COLO668 (cell line): ENCODE measurements around the gene NECTIN1.
A peak's percentile ranks its signal among the peaks of the same experiment; 100 is the strongest.

Experiments
- DNase-seq: peaks from one replicate; lab custom pipeline; 2025; ENCODE audit not compliant: unreplicated experiment; lab: John Stamatoyannopoulos, UW

Gene NECTIN1

DNA sequence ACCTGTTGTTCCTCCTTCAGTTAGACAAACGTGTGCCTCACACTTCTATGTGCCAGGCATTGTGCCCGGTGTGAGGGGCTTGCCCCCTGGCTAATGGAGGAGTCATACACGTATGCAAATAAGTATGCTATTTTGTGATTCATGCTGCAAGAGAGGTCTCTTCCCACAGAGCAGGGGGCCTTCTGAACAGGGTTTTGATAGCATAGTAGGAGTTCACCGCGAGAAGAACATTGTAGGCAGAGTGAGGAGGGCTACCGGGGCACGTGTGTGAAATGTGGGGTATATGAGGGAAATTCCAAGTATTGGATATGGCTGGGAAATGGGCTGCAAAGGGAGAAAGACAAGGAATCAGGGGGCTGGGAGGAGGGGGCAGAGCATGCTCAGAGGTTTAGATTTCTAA lies 84.5 kb downstream of the NECTIN1 start:
- DNase-seq: no peak

DNA sequence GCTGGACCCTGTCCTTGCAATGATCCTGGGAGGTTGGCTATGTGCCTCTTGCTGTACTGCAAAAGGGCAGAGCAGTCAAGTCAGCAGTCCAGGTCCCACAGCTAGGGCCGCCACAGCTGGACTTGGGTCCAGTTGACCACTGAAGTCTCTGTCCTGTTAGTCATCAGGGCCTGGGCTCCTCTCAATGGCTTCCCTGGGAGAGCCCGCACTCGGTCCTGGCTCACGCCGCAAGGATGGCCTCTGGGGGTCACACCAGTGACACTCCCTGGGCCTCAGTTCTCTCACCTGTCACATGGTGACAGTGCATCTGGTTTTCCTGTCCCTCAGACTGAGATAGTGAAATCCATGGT lies 85.1 kb downstream of the NECTIN1 start:
- no peak for DNase-seq

DNA sequence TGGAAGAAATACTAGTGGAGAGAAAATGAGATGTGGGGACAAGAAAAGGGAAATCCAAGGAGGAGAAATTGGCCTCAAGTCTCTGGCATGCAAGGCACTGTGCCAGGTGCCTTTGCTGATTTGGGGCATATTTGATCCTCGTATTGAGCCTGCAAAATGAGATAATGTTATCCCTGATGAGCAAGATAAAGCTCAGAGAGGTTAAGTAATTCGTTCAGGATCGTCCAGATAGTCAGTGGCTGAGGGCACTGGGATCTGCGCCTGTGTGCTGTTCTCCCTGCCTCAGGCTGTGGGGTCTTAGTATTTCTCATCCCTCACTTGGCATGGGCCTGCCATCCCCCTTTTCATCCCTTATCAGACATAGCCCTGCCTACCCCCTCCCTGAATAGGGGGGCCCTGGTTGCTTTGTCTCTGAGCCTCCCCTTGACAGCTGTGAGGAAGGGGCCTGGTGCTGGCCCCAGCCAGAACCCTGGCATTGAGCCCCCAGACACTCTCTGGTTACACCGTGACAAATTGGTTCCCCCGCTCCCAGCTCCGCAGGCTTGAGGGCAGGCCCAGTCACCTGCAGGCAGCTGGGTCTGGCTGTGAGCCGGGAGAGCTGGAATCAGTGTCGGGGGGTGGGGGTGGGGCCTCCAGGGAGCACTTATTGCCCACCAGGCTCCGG lies 85.7 kb downstream of the NECTIN1 start:
- no peak for DNase-seq

DNA sequence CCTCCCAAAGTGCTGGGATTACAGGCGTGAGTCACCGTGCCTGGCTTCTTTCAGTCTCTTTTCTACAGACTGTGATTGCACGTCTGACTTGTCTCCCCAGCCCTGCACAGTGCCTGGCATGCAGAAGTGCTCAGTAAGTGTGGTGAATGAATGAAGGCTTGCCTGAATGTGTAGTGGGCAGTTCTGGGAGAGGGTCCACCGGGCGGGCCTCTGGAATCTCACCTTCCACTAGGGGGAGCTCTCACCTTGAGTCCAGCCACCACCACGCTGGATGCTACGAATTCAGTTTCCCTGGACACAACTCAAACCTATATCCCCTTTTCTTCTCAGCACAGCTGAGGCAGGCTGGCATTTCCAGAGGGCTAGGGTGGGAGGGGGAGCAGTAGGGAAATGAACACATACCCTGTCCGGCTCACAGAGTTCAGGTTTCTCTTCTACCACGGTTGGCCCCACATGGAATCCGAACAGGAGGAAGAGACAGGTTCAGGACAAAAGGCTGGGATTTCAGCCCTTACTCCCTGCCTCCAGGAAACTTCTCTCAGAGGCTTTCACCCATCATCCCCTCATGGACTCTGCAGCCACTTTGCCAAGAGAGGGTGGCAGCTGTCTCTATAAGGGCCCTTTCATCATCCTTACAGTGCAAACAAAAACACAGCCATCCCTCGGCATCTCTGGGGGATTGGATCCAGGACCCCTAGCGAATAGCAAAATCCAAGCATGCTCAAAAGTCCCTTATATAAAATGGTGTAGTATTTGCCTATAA lies 86.8 kb downstream of the NECTIN1 start:
- DNase-seq: peak; percentile 26

DNA sequence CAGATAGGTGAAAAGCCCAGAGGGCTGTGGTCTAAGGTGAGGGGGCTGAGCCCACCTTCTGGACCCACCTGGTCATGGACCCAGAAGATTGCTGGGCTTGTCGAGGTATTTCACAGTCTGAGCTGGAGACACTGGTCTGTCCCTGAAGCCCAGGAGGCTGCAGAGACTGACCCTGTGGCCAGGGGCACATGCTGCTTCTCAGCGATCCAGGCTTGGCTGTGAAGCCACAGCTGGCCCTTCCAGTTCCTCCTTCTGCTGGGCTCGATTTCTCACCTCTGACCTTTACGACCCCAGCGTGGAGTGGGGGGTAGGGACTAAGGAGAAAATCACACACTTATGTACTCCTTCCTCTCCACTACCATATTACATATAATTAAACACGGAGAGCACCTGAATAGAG lies 88.5 kb downstream of the NECTIN1 start:
- DNase-seq: no peak

DNA sequence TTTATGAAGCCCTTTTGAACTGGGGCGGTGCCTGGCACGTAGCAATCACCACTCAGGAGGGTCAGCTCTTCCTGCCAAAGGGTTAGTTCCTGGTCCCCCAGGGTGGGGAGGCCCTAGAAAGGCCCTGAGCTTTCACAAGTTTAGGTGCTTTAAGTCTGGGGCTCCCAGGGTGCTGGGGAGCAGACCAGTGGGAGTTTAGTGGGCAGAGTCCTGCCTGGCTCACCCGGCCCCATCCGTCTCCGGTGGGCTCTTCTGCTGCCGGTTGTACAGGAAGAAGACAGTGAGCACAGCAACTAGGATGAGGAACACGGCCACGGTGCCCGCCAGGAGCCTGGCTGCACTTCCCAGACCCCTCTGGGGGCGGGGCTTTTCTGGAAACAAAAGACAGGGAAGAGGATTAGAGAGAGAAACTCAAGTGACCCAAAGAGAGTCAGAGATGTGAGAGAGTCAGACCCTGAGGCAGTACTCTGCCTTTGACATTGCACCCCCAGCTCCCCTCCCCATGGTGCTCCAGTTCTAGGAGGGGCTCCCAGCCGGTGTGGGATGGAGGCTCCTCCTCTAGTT lies 89.3 kb downstream of the NECTIN1 start:
- DNase-seq: no peak

DNA sequence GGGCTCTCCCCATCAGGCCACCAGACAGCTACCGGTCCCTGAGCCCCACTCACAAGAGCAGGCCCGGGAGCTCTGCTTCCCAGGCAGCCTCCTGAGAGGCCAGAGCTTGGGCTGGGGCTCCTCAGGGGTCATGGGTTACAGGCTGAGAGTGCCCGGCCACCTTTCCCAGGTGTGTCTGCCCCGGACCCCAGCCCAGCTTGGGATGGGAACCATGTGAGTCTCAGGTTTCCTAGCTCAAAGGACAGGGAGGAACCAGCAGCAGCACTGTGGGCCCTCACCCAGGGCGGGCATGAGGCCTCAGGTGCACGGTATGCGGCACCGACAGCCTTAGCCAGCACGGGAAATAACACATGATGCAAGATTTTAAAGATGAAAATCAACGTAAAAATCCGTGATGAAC lies 90.1 kb downstream of the NECTIN1 start:
- no peak for DNase-seq

DNA sequence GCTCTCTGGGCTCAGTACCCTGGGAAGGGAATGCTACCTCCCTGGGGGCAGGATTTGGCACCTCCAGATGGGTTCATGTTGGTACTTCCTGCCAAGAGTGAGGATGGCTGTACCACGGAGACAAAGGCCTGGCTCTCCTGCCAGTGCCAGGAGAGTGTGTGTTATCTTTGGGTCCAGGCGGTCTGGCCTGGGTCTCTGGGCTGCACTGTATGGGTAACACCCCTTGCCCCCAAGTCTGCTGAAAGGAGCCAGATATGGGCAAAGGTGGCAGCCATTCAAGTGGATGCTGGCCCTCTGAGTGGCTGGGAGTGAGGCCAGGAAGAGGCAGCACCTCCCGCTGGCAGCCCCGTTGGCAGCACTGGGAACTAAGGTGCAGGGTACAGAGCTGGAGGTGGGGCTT lies 91.5 kb downstream of the NECTIN1 start:
- DNase-seq: no peak

DNA sequence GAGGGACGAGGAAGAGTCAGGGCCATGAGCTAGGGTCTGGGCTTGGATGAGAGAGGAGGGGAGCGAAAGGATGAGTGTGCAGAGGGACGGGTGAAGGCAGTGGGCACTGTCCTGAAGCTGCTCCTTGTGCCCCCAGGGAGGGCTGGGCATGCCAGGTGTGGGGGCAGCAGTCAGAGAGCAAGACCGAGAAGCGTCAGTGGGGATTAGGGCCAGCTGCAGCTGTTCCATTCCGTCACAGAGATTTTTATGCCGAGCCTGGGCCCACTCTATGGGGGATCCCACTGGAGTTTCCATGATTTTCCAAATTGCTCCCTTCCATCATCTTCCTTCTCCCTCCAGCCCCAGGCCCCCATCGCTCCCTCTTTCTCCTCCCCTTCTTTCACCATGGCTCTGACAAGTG lies 93.2 kb downstream of the NECTIN1 start:
- DNase-seq: no peak

DNA sequence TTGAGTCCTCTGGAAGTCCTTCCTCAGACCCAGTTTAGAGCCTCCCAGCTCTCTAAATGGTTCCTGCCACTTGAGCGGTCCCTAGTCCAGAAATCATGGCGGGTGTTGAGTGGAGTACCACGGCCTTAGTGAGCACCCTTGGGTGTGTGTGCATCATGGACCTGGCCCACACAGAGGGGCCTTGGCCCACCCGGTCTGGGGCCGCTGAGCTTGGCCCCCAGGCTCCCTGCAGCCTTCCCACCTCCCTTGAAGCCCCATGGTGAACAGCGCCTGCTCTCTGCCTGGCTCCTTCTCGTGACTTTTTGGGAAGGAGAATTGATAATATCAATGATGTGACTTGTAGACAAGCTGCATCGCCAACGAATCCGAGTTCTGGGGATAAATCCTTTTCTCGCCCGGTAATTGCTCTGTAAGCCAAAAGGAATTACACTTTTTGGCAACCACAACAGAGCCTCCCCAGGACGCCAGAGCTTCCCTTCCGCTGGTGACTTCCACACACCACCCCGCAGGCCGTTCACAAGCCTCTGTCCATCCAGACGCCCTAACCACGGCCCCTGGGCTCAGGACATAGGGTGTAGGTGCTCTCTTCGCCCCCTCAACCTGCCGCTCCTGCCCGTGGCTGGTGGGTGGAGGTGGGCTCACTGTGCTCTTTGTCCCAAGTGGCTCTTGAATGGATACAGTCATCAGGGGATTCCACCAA lies 93.8 kb downstream of the NECTIN1 start:
- DNase-seq: no peak

DNA sequence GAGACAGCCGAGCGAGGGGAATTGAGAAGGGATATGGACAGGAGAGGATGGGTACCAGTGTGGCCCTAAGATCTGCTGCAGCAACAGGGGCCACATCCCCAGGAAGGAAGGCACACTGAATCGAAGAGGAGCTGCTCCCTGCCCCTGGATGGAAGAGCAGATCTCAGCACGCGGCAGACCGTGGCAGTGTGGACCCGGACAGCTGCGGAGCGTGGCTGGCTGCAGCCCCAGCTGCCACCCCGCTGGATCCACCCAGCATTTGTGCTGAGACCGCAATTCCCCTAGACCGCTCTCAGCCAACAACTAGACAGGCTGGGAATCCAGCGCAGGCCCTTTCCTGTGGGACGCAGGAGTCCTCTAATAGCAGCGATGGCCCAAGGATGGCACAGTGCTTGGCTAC lies 94.7 kb downstream of the NECTIN1 start:
- no peak for DNase-seq

DNA sequence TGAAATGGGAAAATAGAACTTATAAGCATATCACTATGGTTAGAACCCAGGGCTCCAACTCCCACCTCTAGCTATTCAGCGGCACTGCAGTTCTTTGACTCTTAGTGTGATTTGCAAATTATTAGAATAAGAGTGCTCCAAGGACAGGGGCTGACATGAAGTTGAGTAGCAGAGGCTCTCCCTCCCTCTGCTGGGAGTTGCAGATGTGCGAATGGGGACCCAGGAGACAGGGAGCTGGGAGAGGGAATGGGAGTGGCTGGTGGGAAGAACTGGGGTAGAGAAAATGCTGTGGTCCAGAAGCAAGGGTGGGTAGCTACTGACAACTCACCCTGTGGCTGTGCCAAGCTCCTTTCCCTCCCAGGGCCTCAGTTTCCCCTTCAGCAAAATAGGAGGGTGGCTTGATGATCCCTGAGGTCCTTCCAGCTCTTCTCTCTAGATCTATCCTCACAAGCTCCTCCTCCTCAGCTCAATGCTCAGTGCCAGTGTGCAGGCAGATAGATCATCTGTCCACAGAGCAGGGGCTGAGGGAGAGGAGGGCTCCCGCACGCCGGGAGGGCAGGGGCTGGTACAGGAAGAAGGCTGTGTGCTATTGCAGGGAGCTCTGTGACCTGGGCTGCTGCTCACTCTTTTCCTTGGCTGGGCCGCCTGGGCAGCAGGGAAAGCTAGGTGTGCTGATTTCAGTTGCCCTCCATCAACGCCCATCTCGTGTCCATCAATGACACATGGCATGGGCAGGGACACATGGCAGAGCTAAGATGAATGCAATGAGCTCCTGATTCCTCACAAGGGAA lies 99.0 kb downstream of the NECTIN1 start:
- DNase-seq: no peak

DNA sequence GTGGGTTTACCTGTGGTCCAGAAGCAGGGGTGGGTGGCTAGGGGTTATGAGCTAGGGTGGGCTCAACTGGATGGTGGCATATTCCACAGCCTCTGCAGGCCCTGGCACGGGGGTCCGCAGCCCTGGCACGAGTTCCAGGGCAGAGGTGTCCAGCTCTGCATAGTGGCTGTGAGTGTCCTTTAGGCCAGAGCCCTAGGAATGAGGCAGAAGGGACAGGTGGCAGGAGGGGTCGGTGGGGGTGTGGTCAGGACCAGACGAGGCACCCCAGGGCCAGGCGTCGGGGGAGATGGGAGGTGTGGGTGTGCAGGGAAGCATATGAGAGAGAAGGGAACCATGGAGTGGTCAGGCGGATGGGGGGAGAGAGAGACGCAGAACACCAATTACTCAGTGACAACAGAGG lies 99.9 kb downstream of the NECTIN1 start:
- DNase-seq: no peak

DNA sequence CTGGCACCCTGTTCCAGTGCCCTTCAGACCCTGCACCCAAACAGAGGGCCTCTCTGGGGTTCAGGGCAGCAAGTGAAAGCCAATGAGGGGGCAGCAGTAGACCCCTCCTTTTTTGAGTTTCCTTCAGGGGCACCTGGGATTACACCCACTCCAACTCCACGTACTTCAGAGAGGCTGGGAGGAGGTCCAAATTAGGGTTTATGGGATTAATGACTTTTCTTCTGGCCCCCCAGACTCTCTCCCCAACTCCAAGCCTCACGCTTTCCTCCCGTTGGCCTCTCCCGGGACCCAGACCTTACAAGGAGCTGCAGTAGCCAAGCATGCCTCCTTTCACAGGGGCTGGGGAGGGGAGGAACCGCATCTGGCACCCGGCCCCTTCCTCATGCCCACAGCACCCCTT lies 101.7 kb downstream of the NECTIN1 start:
- DNase-seq: no peak

DNA sequence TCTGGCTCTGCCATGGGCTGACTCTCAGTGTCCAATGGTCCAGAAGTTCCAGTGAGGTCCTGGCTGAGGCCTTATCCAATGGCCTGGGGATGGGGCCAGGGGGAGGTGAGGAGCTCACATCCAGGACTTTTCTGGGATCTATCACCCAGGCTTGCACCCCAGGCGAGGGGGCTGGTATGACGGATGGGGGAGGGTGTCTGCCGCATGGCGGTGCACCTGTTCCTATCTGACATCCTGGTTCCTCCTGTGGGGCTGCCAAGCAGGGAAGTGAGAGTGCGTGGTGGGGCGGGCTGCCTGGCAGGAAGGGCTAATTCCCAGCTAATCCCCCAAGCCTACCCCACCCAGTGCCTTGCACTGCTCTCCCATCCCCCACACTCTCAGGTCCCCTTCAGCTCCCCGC lies 102.1 kb downstream of the NECTIN1 start:
- peak; percentile 6 for DNase-seq

DNA sequence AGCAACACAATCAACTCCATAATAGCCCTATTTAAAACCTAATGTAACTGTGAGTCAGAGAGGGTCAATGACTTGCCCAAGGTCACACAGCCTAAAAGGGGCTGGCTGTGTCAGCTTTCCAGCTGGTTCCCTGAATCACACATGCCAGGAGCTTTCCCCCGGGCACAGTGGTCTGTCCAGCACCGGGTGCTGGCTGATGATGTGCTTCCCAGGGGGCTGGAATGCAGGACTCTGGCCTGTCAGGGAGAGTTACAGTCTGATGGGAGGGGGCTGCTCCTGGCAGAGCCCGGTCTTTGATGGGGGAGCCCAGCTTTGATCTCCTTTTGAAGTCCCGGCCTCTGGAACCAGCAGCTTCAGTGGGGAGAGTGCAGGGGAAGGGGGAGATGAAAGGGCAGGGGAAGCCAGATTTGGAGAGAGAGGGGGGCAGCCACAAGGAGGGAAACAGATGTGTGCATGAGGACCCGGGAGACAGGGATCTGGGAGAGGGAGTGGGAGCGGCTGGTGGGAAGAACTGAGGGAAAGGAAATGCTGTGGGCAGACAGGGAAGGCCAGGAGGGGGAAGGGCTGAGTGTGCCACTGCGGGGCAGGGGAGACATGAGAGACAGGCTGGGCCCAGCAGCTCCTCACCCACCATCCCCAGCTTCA lies 102.7 kb downstream of the NECTIN1 start:
- DNase-seq: no peak

DNA sequence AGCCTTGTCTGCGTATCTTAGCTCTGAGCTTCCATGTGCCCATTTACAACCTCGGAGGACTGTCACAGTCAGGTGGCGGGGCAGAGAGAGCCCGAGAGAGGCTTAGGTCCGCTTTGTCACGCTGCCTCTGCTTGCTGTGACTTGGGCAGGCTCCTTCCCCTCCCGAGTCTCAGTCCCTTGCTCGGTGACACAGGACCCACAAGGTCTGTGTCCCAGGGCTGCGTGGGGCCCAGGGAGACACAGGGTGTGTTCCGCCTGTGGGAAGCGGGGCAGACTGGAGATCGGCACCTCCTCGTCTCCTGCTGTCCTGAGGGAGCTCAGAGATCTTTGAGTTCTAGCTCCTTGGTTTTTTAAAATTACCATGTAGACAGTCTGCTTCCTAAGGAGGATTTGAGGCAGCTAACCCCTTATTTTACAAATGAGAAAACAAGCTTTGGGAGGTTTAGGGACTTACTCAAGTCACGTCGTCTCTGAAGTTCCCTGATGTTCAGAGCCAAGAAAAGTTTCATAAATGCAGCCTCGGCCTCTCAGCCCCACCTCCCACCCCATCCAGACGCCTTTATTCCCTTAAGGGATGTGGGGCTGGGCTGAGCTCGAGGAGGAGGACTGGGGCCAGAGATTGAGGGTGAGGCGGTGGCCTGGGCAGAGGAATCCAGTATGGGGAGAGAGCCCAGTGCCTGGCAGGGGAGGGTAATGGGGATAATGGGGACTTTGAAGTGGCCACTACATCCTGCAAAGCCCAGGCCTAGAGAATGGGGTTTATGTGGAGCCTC lies 103.6 kb downstream of the NECTIN1 start:
- no peak for DNase-seq

DNA sequence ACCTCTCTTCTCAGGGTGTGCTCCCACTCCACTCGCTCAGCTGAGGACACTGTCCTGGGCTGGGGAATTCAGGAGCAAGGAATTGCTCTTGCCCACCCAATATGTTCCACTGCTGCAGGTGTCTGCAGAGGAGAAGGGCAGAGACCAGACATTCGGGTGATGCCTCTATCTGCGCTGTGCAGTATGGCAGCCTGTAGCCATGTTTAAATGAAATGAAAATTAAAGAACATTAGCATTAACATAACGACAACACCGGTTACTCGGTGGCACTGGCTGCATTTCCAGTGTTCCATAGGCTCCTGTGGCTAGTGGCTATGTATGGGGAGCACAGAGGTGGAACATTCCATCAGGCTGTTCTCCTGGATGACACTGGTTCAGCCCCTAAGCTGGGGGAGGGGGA lies 104.4 kb downstream of the NECTIN1 start:
- DNase-seq: no peak

DNA sequence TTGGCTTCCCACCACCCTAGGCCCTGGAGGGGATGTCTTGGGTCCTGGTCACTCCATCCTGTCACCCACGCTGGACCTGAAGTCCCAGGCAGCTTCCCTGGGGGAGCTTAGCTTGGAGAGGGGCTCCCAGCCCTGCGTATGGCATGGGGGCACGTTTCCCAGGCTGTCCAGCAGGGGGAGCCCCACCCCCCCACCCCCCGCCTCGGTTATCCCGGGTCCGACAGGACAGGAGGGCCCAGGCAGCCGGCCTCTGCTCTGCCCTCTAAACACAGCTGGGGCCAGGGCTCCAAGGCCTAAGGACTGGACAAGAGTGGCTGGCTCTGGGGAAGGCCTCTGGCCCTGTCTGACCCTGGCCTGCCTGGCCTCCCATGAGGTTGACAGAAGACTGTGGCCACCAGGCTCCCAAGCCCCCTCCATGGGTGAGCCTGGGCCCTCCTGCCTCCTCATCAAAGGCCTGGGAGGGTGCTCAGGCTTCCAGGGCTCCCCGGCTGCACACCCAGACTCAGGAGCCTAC lies 104.8 kb downstream of the NECTIN1 start:
- peak; percentile 5 for DNase-seq

DNA sequence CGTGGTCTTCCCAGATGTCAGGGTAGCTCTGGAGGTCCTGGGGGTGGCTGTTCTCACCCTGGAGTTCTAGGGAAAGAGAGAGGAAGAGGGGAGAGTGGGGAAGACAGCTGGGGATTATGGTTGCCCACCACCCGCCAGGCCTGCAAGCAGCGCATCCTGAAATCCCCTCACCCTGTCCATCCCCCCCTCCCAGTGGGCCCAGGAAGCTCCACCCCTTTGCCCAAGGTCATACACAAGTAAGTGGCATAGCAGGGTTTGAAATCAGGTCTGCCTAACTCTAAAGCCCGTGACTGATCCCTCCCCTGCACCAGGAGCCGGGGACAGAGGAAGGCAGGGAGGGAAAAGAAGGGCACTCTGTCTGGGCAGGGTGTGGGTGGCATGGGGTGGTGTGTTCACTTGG lies 105.3 kb downstream of the NECTIN1 start:
- no peak for DNase-seq
